H9 (cell line): ENCODE data around the gene INPP5F. TPM values are rescaled to one million over a fixed set of nuclear protein-coding genes. Genes with fewer than 3 reads are reported as not detected.

ENCODE experiments used
- DNase-seq: peaks from one replicate; pipeline ENCODE4 v3.0.0-alpha.2; 2017
- H2AFZ ChIP-seq: one replicate; pipeline ENCODE4 v1.6.1; 2013; ENCODE audit warnings: mild to moderate bottlenecking, low read length, control low read depth, moderate library complexity
- H2AK5ac ChIP-seq: 2 replicates; pipeline ENCODE4 v1.6.1; 2013; ENCODE audit warnings: low read length, control low read depth, mixed read lengths; ENCODE audit not compliant: insufficient read length
- H2BK120ac ChIP-seq: one replicate; pipeline ENCODE4 v1.6.1; 2013; ENCODE audit warnings: low read depth, mild to moderate bottlenecking, low read length, control low read depth, inconsistent platforms; ENCODE audit not compliant: poor library complexity, severe bottlenecking
- H2BK12ac ChIP-seq: 2 replicates; pipeline ENCODE4 v1.6.1; 2013; ENCODE audit warnings: low read length, control low read depth, mixed read lengths, low read depth; ENCODE audit not compliant: insufficient read length
- H2BK15ac ChIP-seq: 2 replicates; pipeline ENCODE4 v1.6.1; 2013; ENCODE audit warnings: low read depth, low read length, control low read depth
- H2BK20ac ChIP-seq: one replicate; pipeline ENCODE4 v1.6.1; 2013; ENCODE audit warnings: low read depth, mild to moderate bottlenecking, low read length, control low read depth, inconsistent platforms; ENCODE audit not compliant: poor library complexity, severe bottlenecking
- H2BK5ac ChIP-seq: 2 replicates; pipeline ENCODE4 v1.6.1; 2013; ENCODE audit warnings: low read length, control low read depth, mixed read lengths; ENCODE audit not compliant: insufficient read length
- H3K14ac ChIP-seq: 2 replicates; pipeline ENCODE4 v1.6.1; 2013; ENCODE audit warnings: low read length, control low read depth; ENCODE audit not compliant: insufficient read depth
- H3K18ac ChIP-seq: 2 replicates; pipeline ENCODE4 v1.6.1; 2013; ENCODE audit warnings: low read depth, mild to moderate bottlenecking, mixed read lengths, low read length, control low read depth; ENCODE audit not compliant: insufficient read length
- H3K23ac ChIP-seq: 2 replicates; pipeline ENCODE4 v1.6.1; 2013; ENCODE audit warnings: low read length, control low read depth, mixed read lengths, low read depth; ENCODE audit not compliant: insufficient read length
- H3K23me2 ChIP-seq: 2 replicates; pipeline ENCODE4 v1.6.1; 2013; ENCODE audit warnings: low read depth, mild to moderate bottlenecking, mixed read lengths, low read length, control low read depth; ENCODE audit not compliant: insufficient read length, poor library complexity, severe bottlenecking
- H3K27ac ChIP-seq: 2 replicates; pipeline ENCODE4 v1.5.1; 2013; ENCODE audit warnings: low read length, control low read depth, mixed read lengths, low read depth; ENCODE audit not compliant: insufficient read length
- H3K27me3 ChIP-seq: 2 replicates; pipeline ENCODE4 v1.6.1; 2013; ENCODE audit warnings: low read length, control low read depth, inconsistent platforms; ENCODE audit not compliant: insufficient read depth
- H3K4ac ChIP-seq: 2 replicates; pipeline ENCODE4 v1.6.1; 2013; ENCODE audit warnings: low read depth, mild to moderate bottlenecking, control low read depth, inconsistent platforms, low read length, moderate library complexity
- H3K4me1 ChIP-seq: 2 replicates; pipeline ENCODE4 v1.6.1; 2013; ENCODE audit warnings: low read length, control low read depth, inconsistent platforms; ENCODE audit not compliant: insufficient read depth
- H3K4me2 ChIP-seq: 2 replicates; pipeline ENCODE4 v1.6.1; 2013; ENCODE audit warnings: low read length, control low read depth, mixed read lengths; ENCODE audit not compliant: insufficient read length, insufficient read depth
- H3K56ac ChIP-seq: 2 replicates; pipeline ENCODE4 v1.6.1; 2013; ENCODE audit warnings: low read depth, mild to moderate bottlenecking, mixed read lengths, low read length, control low read depth; ENCODE audit not compliant: insufficient read length
- H3K79me1 ChIP-seq: 2 replicates; pipeline ENCODE4 v1.6.1; 2013; ENCODE audit warnings: low read depth, mild to moderate bottlenecking, moderate library complexity, low read length, control low read depth, inconsistent platforms; ENCODE audit not compliant: insufficient read depth, poor library complexity, severe bottlenecking
- H3K79me2 ChIP-seq: 2 replicates; pipeline ENCODE4 v1.6.1; 2013; ENCODE audit warnings: low read length, control low read depth, inconsistent platforms; ENCODE audit not compliant: insufficient read depth
- H3K9ac ChIP-seq: 2 replicates; pipeline ENCODE4 v1.6.1; 2013; ENCODE audit warnings: low read length, control low read depth, mixed read lengths; ENCODE audit not compliant: insufficient read length; ENCODE audit errors: extremely low read depth
- H3K9me3 ChIP-seq: one replicate; pipeline ENCODE4 v1.6.1; 2013; ENCODE audit warnings: low read depth, low read length, inconsistent platforms; ENCODE audit not compliant: control insufficient read depth
- H3T11ph ChIP-seq: one replicate; pipeline ENCODE4 v1.6.1; 2013; ENCODE audit warnings: mild to moderate bottlenecking, low read length, control low read depth, inconsistent platforms
- H4K20me1 ChIP-seq: one replicate; pipeline ENCODE4 v1.6.1; 2013; ENCODE audit not compliant: control insufficient read depth, insufficient read length, insufficient read depth
- H4K5ac ChIP-seq: 2 replicates; pipeline ENCODE4 v1.6.1; 2013; ENCODE audit warnings: low read depth, mild to moderate bottlenecking, mixed read lengths, low read length, control low read depth; ENCODE audit not compliant: insufficient read length
- H4K8ac ChIP-seq: replicated peaks from 2 replicates; pipeline ENCODE4 v1.6.1; 2013; ENCODE audit warnings: low read length, control low read depth, mixed read lengths, low read depth; ENCODE audit not compliant: insufficient read length
- H4K91ac ChIP-seq: 2 replicates; pipeline ENCODE4 v1.6.1; 2013; ENCODE audit warnings: low read depth, mild to moderate bottlenecking, moderate library complexity, mixed read lengths, low read length, control low read depth; ENCODE audit not compliant: insufficient read length
- H3K27ac Mint-ChIP-seq, 3 experiments: 2 replicates in 2 of 3; 3 replicates in 1 of 3; pipeline ENCODE4 v1.8.0; 2020 to 2021; ENCODE audit warnings: mixed read lengths in 3 of 3, mild to moderate bottlenecking in 1 of 3, moderate library complexity in 1 of 3
- H3K27me3 Mint-ChIP-seq: 2 replicates; pipeline ENCODE4 v1.8.0; 2021; ENCODE audit warnings: low read depth, mild to moderate bottlenecking, moderate library complexity, mixed read lengths
- H3K36me3 Mint-ChIP-seq, 3 experiments: 2 replicates in 2 of 3; 3 replicates in 1 of 3; pipeline ENCODE4 v1.8.0; 2020 to 2021; ENCODE audit warnings: low read depth in 3 of 3, mixed read lengths in 3 of 3; ENCODE audit not compliant: insufficient read depth in 1 of 3
- H3K4me1 Mint-ChIP-seq, 2 experiments: 2 replicates each; pipeline ENCODE4 v1.8.0; 2020; ENCODE audit warnings: mixed read lengths in 2 of 2
- H3K4me3 Mint-ChIP-seq, 2 experiments: 2 replicates in 1 of 2; 3 replicates in 1 of 2; pipeline ENCODE4 v1.8.0; 2020 to 2021; ENCODE audit warnings: mild to moderate bottlenecking in 2 of 2, mixed read lengths in 2 of 2, moderate library complexity in 1 of 2
- H3K9me3 Mint-ChIP-seq, 2 experiments: 2 replicates in 1 of 2; 3 replicates in 1 of 2; pipeline ENCODE4 v1.8.0; 2020; ENCODE audit warnings: mild to moderate bottlenecking in 2 of 2, mixed read lengths in 2 of 2, moderate library complexity in 1 of 2
- WGBS: extraction: QIAGEN DNeasy Blood & Tissue Kit; methylation state at CpG from one replicate; pipeline ENCODE4 v1.1.7; 2013; ENCODE audit warnings: missing lambda C conversion rate, low lambda C conversion rate, mixed read lengths; ENCODE audit not compliant: insufficient read length; ENCODE audit errors: extremely low coverage; 5-methylcytosine and 5-hydroxymethylcytosine counted together
- total RNA-seq: library from RNA; stranded (reverse); gene quantifications from 2 replicates; pipeline ENCODE4 v1.2.1, GENCODE V29; 2021
- TF ChIP-seq, protein P1 (sequence below): fragments of 200-600 bp; sonication (generic); conservative IDR thresholded peaks from 3 replicates; pipeline ENCODE4 v1.8.0; 2021; ENCODE audit warnings: antibody characterized with exemption, mild to moderate bottlenecking

Gene INPP5F
- total RNA-seq, 1 experiment from 2014 or later: 108 TPM

DNA sequence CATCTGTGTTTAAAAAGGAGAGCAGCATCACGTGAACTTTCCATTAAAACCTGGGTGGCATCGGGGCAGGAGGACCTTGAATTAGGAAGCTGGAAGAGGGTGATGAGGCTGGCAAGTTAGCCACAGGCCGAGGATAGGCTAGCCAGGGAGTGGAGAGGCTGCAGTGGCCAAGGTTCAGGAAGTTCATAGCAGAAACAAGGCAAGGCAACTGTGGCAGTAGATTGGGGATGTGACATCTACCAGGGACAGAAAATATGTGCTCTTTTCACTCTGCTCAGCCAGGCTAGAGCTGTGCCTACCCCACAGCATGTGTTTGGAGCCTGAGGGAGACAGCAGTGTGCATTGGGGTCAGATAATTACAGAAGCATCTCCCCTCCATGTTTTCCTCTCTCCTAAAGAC is 2.2 kb upstream of the INPP5F start:
- H3T11ph ChIP-seq: no peak overlapping the region

More for the DNA sequence above, 2.2 kb upstream of the INPP5F start:
- no peak overlapping the region for H2BK15ac ChIP-seq
- no peak overlapping the region for H2BK20ac ChIP-seq
- H3K9ac ChIP-seq: no peak overlapping the region
- no CpG with 5 or more reads among the region's 3 CpGs for WGBS
- H2AFZ ChIP-seq: no peak overlapping the region
- no peak overlapping the region for H3K23ac ChIP-seq
- no peak overlapping the region for H3K4ac ChIP-seq
- Mint-ChIP-seq H3K27me3 (no peaks in the 10 kb centered on the region), H3K9me3 (peaks cover 11 to 18% of the 10 kb centered on the region in 2 experiments), H3K27ac (peak overlapping the region in 2 of 3 experiments; percentile 19 to 22; a peak in 1 of 7 replicates), H3K4me3 (no peak overlapping the region), H3K4me1 (peaks cover 31 to 39% of the 10 kb centered on the region in 2 experiments), H3K36me3 (peaks cover 8 to 14% (median 8%) of the 10 kb centered on the region in 3 experiments)
- H2AK5ac ChIP-seq: no peak overlapping the region
- no peak overlapping the region for H2BK5ac ChIP-seq
- TF ChIP-seq, protein P1, sequence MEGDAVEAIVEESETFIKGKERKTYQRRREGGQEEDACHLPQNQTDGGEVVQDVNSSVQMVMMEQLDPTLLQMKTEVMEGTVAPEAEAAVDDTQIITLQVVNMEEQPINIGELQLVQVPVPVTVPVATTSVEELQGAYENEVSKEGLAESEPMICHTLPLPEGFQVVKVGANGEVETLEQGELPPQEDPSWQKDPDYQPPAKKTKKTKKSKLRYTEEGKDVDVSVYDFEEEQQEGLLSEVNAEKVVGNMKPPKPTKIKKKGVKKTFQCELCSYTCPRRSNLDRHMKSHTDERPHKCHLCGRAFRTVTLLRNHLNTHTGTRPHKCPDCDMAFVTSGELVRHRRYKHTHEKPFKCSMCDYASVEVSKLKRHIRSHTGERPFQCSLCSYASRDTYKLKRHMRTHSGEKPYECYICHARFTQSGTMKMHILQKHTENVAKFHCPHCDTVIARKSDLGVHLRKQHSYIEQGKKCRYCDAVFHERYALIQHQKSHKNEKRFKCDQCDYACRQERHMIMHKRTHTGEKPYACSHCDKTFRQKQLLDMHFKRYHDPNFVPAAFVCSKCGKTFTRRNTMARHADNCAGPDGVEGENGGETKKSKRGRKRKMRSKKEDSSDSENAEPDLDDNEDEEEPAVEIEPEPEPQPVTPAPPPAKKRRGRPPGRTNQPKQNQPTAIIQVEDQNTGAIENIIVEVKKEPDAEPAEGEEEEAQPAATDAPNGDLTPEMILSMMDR: no peak
- no peak overlapping the region for H3K56ac ChIP-seq
- no peak for DNase-seq
- no peaks in the 10 kb centered on the region for H3K9me3 ChIP-seq
- no peak overlapping the region for H4K5ac ChIP-seq
- no peak overlapping the region for H3K27ac ChIP-seq
- H4K20me1 ChIP-seq: no peaks in the 10 kb centered on the region
- no peak overlapping the region for H4K8ac ChIP-seq
- H3K4me1 ChIP-seq: peaks cover 3% of the 10 kb centered on the region; the same call in 1 of the 2 replicates
- no peak overlapping the region for H2BK120ac ChIP-seq
- H3K14ac ChIP-seq: no peak overlapping the region; the same call in 1 of the 2 replicates
- H2BK12ac ChIP-seq: no peak overlapping the region
- peaks cover 6% of the 10 kb centered on the region for H3K23me2 ChIP-seq
- no peak overlapping the region for H3K18ac ChIP-seq
- peaks cover 5% of the 10 kb centered on the region for H3K79me1 ChIP-seq
- H3K27me3 ChIP-seq: no peaks in the 10 kb centered on the region
- H4K91ac ChIP-seq: no peak overlapping the region
- no peak overlapping the region for H3K4me2 ChIP-seq
- peaks cover 3% of the 10 kb centered on the region; the same call in 1 of the 2 replicates for H3K79me2 ChIP-seq
